Measurements from ENCODE around the gene GDF11. TPM values are rescaled to one million over a fixed set of nuclear protein-coding genes. Genes with fewer than 3 reads are reported as not detected.

Gene GDF11
- total and polyA plus RNA-seq, 2 of the 8 experiments (the other 6 are each of a cell fraction or from before 2014, with no cell fraction given): 12.1 to 15.1 TPM

DNA sequence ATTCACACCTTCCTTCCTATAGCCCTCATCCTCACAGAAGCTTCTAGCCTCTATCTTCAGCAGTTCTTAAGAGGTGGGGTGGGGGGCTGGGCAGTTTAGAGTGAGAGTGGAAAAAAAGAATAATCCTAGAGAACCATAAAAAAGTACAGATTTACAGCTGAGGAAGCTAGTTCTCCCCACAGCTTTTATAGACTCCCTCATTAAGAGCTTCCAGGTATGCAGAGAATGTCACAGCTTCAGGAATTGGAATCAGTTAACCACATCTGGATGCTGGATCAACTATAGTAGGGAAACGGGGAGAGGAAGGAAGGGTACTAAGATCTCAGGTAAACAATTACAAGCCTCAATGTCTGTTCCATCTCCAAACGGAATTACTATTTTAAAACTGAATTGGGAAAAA, 12.3 kb downstream of the GDF11 start:
- H3K56ac ChIP-seq (replicated peaks; ENCODE audit: insufficient read length, low read depth, low read length): no peak overlapping the region
- ChIA-PET POLR2A (ENCODE audit: partially characterized antibody) (interaction anchor here (0.8 to 46.5 kb wide), 7 partner anchors 11 to 265 kb away, joined by 3 to 809 read pairs (median 3); partner anchors contain the start of genes CD63, GDF11, ORMDL2 and SARNP), CTCF (ENCODE audit: partially characterized antibody) (interaction anchor here (0.6 to 14.5 kb wide), 11 partner anchors 8 to 185 kb away, joined by 3 to 186 read pairs (median 4); partner anchors contain the start of gene GDF11)
- no peaks in the 10 kb centered on the region for H3K9me3 ChIP-seq (ENCODE audit: insufficient read depth in 2 of 2, low read depth in 1 of 2, low read length in 1 of 2)
- no peaks in the 10 kb centered on the region for H3K27me3 ChIP-seq (replicated peaks in 1 of 4; ENCODE audit: control insufficient read depth in 3 of 4, extremely low read depth in 1 of 4, insufficient read depth in 3 of 4, low read length in 3 of 4)
- no peak overlapping the region for H3K9ac ChIP-seq (replicated peaks in 1 of 4; ENCODE audit: extremely low read depth in 1 of 4, low read depth in 3 of 4, low read length in 3 of 4)
- no peak for DNase-seq (ENCODE audit: low read depth in 1 of 2, low spot score in 2 of 2)
- H4K8ac ChIP-seq (ENCODE audit: extremely low read depth, insufficient read depth, low read length): no peak overlapping the region
- H3K18ac ChIP-seq (ENCODE audit: extremely low read depth, low read length): no peak overlapping the region
- H3K4me3 ChIP-seq (ENCODE audit: extremely low read depth in 1 of 4, insufficient read depth in 2 of 4, low read depth in 3 of 4, low read length in 4 of 4): no peak overlapping the region
- no peak overlapping the region for H2AK5ac ChIP-seq (ENCODE audit: low read depth, low read length)
- H2BK20ac ChIP-seq (ENCODE audit: low read length): no peak overlapping the region
- no peak overlapping the region for H4K91ac ChIP-seq (replicated peaks; ENCODE audit: insufficient read length, low read length)
- TF ChIP-seq TEAD4 (IDR thresholded peaks at IDR 0.05; ENCODE audit: low read depth, low read length) (0 out of 2 replicates have a peak, but pooled peaks have one; percentile 41), PHF8 (conservative IDR thresholded peaks at IDR 0.05; ENCODE audit: low read depth, low read length) (no peak)
- H2BK5ac ChIP-seq (ENCODE audit: low read depth, low read length): no peak overlapping the region
- no peak for FAIRE-seq
- H3K14ac ChIP-seq (ENCODE audit: insufficient read length): no peak overlapping the region
- WGBS, 2 experiments (ENCODE audit: extremely low coverage in 1 of 2, insufficient coverage in 1 of 2, insufficient read length in 1 of 2, insufficient replicate concordance in 2 of 2, low coverage in 1 of 2, low lambda C conversion rate in 2 of 2, missing lambda C conversion rate in 1 of 2): 72% methylated on average over 2 of the region's 2 CpGs; no CpG with 5 or more reads in 1 of the 2 experiments
- H2BK120ac ChIP-seq (replicated peaks; ENCODE audit: low read depth, low read length): no peak overlapping the region
- no peak overlapping the region for H3K4ac ChIP-seq (replicated peaks; ENCODE audit: insufficient read length, low read depth, low read length)
- no peaks in the 10 kb centered on the region for H3K23me2 ChIP-seq (ENCODE audit: low read depth, low read length)
- no peak overlapping the region for H2BK12ac ChIP-seq (ENCODE audit: low read depth, low read length)
- H4K20me1 ChIP-seq (replicated peaks in 1 of 2; ENCODE audit: control insufficient read depth in 1 of 2, insufficient read depth in 2 of 2, low read length in 2 of 2): peaks cover 5 to 10% of the 10 kb centered on the region in 2 experiments
- no peak overlapping the region for H3K23ac ChIP-seq (ENCODE audit: insufficient read length)
- H3K4me2 ChIP-seq (ENCODE audit: insufficient read depth in 1 of 2, low read depth in 2 of 2, low read length in 2 of 2): no peak overlapping the region
- no peak overlapping the region for H3K27ac ChIP-seq (ENCODE audit: low read depth, low read length)
- H2AFZ ChIP-seq (ENCODE audit: low read length): no peak overlapping the region
- H3K79me1 ChIP-seq (ENCODE audit: low read depth, low read length): no peaks in the 10 kb centered on the region; the same call in 1 of the 2 replicates
- H3K36me3 ChIP-seq (ENCODE audit: control insufficient read depth in 2 of 4, insufficient read depth in 4 of 4, low read length in 3 of 4): peaks cover 22 to 70% (median 46%) of the 10 kb centered on the region in 4 experiments; a peak in 7 of 8 replicates
- no peaks in the 10 kb centered on the region for H3K79me2 ChIP-seq (ENCODE audit: control insufficient read depth in 1 of 2, insufficient read depth in 2 of 2, low read length in 2 of 2)
- no peak overlapping the region for H2BK15ac ChIP-seq (ENCODE audit: low read length)
- peaks cover 0 to 3% (median 0%) of the 10 kb centered on the region in 4 experiments; a peak in 1 of 7 replicates for H3K4me1 ChIP-seq (replicated peaks in 1 of 4; ENCODE audit: control insufficient read depth in 3 of 4, insufficient read depth in 4 of 4, low read length in 3 of 4)
- H4K5ac ChIP-seq (ENCODE audit: insufficient read length, low read depth, low read length): no peak overlapping the region

Data from H1 (cell line).